HEK293T (cell line): Measurements from ENCODE around the gene CRLF1.

Experiments used
- ARNT ChIP-seq: fragments of 450-650 bp; IDR thresholded peaks from 2 replicates; pipeline ENCODE4 v1.6.1; 2017; ENCODE audit warnings: mild to moderate bottlenecking
- BHLHE40 ChIP-seq: fragments of 450-650 bp; IDR thresholded peaks from 2 replicates; pipeline ENCODE4 v1.6.1; 2016; ENCODE audit warnings: mild to moderate bottlenecking, moderate library complexity, borderline replicate concordance
- FOXM1 ChIP-seq: fragments of 450-650 bp; IDR thresholded peaks from 2 replicates; pipeline ENCODE4 v1.6.1; 2017; ENCODE audit warnings: mild to moderate bottlenecking, borderline replicate concordance
- L3MBTL2 ChIP-seq: fragments of 450-650 bp; conservative IDR thresholded peaks from 2 replicates; pipeline ENCODE4 v1.6.1; 2016; ENCODE audit warnings: mild to moderate bottlenecking

DNA sequence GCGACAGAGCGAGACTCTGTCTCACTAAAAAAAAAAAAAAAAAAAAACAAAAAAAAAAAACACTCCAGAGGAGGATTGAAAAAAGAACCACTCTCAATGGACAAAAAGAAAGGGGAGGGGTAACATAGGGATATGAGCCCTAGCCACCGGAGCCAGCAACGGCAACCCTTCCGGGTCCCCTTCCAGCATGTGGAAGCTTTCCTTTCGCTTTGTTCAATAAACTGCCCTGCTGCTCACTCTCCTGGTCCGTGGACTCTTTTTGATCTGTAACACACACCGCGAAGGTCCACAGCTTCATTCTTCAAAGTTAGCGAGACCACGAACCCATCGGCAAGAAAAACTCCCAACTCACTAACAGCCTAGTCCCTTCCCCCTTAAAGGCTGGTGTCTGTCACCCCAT lies 19.0 kb downstream of the CRLF1 start:
- TF ChIP-seq ARNT, result no peak
- TF ChIP-seq FOXM1, result no peak
- no peak for TF ChIP-seq L3MBTL2
- no peak for TF ChIP-seq BHLHE40
